Muscle layer of colon (tissue), 2 donors: ENCODE data around the gene FOXI2.

Experiments used
- H3K27ac ChIP-seq: one replicate; pipeline ENCODE4 v1.7.0; 2013; ENCODE audit warnings: low read depth, mild to moderate bottlenecking, low read length, moderate library complexity
- H3K27me3 ChIP-seq, 2 donors: one replicate each; pipeline ENCODE4 v1.7.0; 2013; ENCODE audit warnings: low read length in 2 of 2, mild to moderate bottlenecking in 2 of 2; ENCODE audit not compliant: insufficient read depth in 2 of 2, control insufficient read depth in 1 of 2
- H3K36me3 ChIP-seq: one replicate; pipeline ENCODE4 v1.7.0; 2013; ENCODE audit warnings: mild to moderate bottlenecking, low read length; ENCODE audit not compliant: insufficient read depth
- H3K4me1 ChIP-seq: one replicate; pipeline ENCODE4 v1.7.0; 2013; ENCODE audit warnings: mild to moderate bottlenecking, low read length; ENCODE audit not compliant: insufficient read depth
- H3K4me3 ChIP-seq, 2 donors: one replicate each; pipeline ENCODE4 v1.7.0; 2013; ENCODE audit warnings: low read length in 2 of 2, low read depth in 1 of 2, mild to moderate bottlenecking in 1 of 2, moderate library complexity in 1 of 2
- H3K9ac ChIP-seq: one replicate; pipeline ENCODE4 v1.7.0; 2013; ENCODE audit warnings: low read length
- H3K9me3 ChIP-seq: one replicate; pipeline ENCODE4 v1.7.0; 2013; ENCODE audit warnings: mild to moderate bottlenecking, low read length
- donor health status: abdominal sarcoma.
- donor health status: Adenocarcinoma of cecum.

FOXI2 gene

GRCh38 chr10:127736915-127737562 is at the start of gene FOXI2:
Gene FOXI2 (plus strand): TSS chr10:127737185. CDS start chr10:127737274, 89 bp downstream.
- Histone ChIP-seq H3K9ac (no peak within 1 kb of the TSS), H3K4me1 (no peaks in the 10 kb centered on the region), H3K27ac (no peak within 1 kb of the TSS), H3K27me3 (peaks cover 0 to 58% of the 10 kb centered on the region in 2 donors), H3K4me3 (no peak within 1 kb of the TSS), H3K36me3 (no peaks in the 10 kb centered on the region), H3K9me3 (no peaks in the 10 kb centered on the region)

- H3K4me3 ChIP-seq, result no peak overlapping the region
- H3K9me3 ChIP-seq, result no peaks in the 10 kb centered on the region
- H3K27me3 ChIP-seq, result no peaks in the 10 kb centered on the region
- H3K9ac ChIP-seq, result no peak overlapping the region
- H3K4me1 ChIP-seq, result no peaks in the 10 kb centered on the region
- H3K36me3 ChIP-seq, result no peaks in the 10 kb centered on the region
- H3K27ac ChIP-seq, result no peak overlapping the region
Measured at GRCh38 chr10:127687548-127687947, 49.4 kb upstream of the FOXI2 start.

GRCh38 chr10:127690176-127690835 is 46.7 kb upstream of the FOXI2 start:
- Histone ChIP-seq H3K4me1 (no peaks in the 10 kb centered on the region), H3K9ac (no peak overlapping the region), H3K27ac (no peak overlapping the region), H3K27me3 (no peaks in the 10 kb centered on the region), H3K4me3 (no peak overlapping the region), H3K36me3 (no peaks in the 10 kb centered on the region), H3K9me3 (no peaks in the 10 kb centered on the region)

- Histone ChIP-seq H3K9me3 (no peaks in the 10 kb centered on the region), H3K9ac (no peak overlapping the region), H3K4me3 (no peak overlapping the region), H3K4me1 (no peaks in the 10 kb centered on the region), H3K27me3 (no peaks in the 10 kb centered on the region), H3K36me3 (no peaks in the 10 kb centered on the region), H3K27ac (no peak overlapping the region)
Measured at GRCh38 chr10:127694580-127695193, 42.3 kb upstream of the FOXI2 start.

- Histone ChIP-seq H3K4me1 (no peaks in the 10 kb centered on the region), H3K9me3 (no peaks in the 10 kb centered on the region), H3K27ac (no peak overlapping the region), H3K9ac (no peak overlapping the region), H3K36me3 (no peaks in the 10 kb centered on the region), H3K27me3 (no peaks in the 10 kb centered on the region), H3K4me3 (no peak overlapping the region)
Measured at GRCh38 chr10:127695431-127695830, 41.6 kb upstream of the FOXI2 start.

GRCh38 chr10:127698886-127699285 is 38.1 kb upstream of the FOXI2 start:
- H3K27ac ChIP-seq, result no peak overlapping the region
- H3K9ac ChIP-seq, result no peak overlapping the region
- H3K9me3 ChIP-seq, result no peaks in the 10 kb centered on the region
- no peaks in the 10 kb centered on the region for H3K36me3 ChIP-seq
- H3K4me3 ChIP-seq, result no peak overlapping the region
- H3K4me1 ChIP-seq, result no peaks in the 10 kb centered on the region
- H3K27me3 ChIP-seq, result no peaks in the 10 kb centered on the region

- Histone ChIP-seq H3K4me3 (no peak overlapping the region), H3K27ac (no peak overlapping the region), H3K9me3 (no peaks in the 10 kb centered on the region), H3K4me1 (no peaks in the 10 kb centered on the region), H3K9ac (no peak overlapping the region), H3K27me3 (no peaks in the 10 kb centered on the region), H3K36me3 (no peaks in the 10 kb centered on the region)
Measured at GRCh38 chr10:127699311-127699710, 37.7 kb upstream of the FOXI2 start.

- Histone ChIP-seq H3K27ac (no peak overlapping the region), H3K9ac (no peak overlapping the region), H3K4me1 (no peaks in the 10 kb centered on the region), H3K27me3 (no peaks in the 10 kb centered on the region), H3K9me3 (no peaks in the 10 kb centered on the region), H3K36me3 (no peaks in the 10 kb centered on the region), H3K4me3 (no peak overlapping the region)
Measured at GRCh38 chr10:127702271-127702670, 34.7 kb upstream of the FOXI2 start.

GRCh38 chr10:127715249-127715648 is 21.7 kb upstream of the FOXI2 start:
- Histone ChIP-seq H3K27me3 (no peaks in the 10 kb centered on the region), H3K9me3 (no peaks in the 10 kb centered on the region), H3K9ac (no peak overlapping the region), H3K36me3 (no peaks in the 10 kb centered on the region), H3K27ac (no peak overlapping the region), H3K4me1 (no peaks in the 10 kb centered on the region), H3K4me3 (no peak overlapping the region)

- H3K36me3 ChIP-seq, result no peaks in the 10 kb centered on the region
- no peaks in the 10 kb centered on the region for H3K27me3 ChIP-seq
- H3K9ac ChIP-seq, result no peak overlapping the region
- H3K27ac ChIP-seq, result no peak overlapping the region
- H3K4me1 ChIP-seq, result no peaks in the 10 kb centered on the region
- H3K9me3 ChIP-seq, result no peaks in the 10 kb centered on the region
- H3K4me3 ChIP-seq, result no peak overlapping the region
Measured at GRCh38 chr10:127715782-127716378, 21.1 kb upstream of the FOXI2 start.

GRCh38 chr10:127720142-127720541 is 16.8 kb upstream of the FOXI2 start:
- H3K4me1 ChIP-seq, result no peaks in the 10 kb centered on the region
- no peaks in the 10 kb centered on the region for H3K27me3 ChIP-seq
- no peaks in the 10 kb centered on the region for H3K9me3 ChIP-seq
- no peak overlapping the region for H3K9ac ChIP-seq
- H3K4me3 ChIP-seq, result no peak overlapping the region
- H3K36me3 ChIP-seq, result no peaks in the 10 kb centered on the region
- no peak overlapping the region for H3K27ac ChIP-seq
